GM21576 (cell line): Measurements from ENCODE around the gene GPR137.

Experiments
- ATAC-seq: cut with Tn5 transposase; IDR thresholded peaks from one replicate; pipeline ENCODE4 v1.9.1; 2021; ENCODE audit warnings: mild to moderate bottlenecking, moderate library complexity; ENCODE audit not compliant: unreplicated experiment

Gene GPR137

GRCh38 chr11:64249038-64249437 lies 36.6 kb upstream of the GPR137 start:
- ATAC-seq: no peak

GRCh38 chr11:64249563-64250414 lies 35.9 kb upstream of the GPR137 start:
- ATAC-seq: no peak

DNA sequence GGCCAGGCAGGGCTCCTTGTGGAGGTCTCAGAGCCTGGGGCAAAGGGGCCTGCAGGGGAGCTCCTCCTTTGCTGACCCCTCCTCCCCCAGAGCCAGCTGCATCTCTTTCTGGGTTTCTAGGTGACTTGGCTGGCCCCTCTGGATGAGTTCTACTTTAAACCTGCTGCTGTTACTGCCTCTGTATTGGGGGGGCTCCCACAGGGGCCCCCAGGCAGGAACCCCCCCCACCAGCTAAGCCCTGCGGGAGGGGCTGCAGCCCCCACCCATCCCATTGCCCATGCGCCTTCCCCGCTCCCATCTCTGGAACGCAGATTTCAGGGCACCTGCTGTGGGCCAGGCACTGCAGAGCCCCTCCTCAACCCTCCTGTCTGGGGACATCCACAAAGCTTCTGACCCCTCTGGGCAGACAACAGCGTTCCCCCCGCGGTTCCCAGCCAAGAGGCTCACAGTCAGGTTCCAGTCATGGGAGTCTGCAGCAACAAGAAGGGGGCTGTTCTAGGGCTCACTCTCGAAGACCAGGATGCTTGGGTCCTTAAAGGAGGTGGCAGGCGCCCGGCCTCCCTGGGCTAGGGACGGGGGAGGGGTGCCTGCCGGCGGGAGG lies 35.1 kb upstream of the GPR137 start:
- no peak for ATAC-seq

DNA sequence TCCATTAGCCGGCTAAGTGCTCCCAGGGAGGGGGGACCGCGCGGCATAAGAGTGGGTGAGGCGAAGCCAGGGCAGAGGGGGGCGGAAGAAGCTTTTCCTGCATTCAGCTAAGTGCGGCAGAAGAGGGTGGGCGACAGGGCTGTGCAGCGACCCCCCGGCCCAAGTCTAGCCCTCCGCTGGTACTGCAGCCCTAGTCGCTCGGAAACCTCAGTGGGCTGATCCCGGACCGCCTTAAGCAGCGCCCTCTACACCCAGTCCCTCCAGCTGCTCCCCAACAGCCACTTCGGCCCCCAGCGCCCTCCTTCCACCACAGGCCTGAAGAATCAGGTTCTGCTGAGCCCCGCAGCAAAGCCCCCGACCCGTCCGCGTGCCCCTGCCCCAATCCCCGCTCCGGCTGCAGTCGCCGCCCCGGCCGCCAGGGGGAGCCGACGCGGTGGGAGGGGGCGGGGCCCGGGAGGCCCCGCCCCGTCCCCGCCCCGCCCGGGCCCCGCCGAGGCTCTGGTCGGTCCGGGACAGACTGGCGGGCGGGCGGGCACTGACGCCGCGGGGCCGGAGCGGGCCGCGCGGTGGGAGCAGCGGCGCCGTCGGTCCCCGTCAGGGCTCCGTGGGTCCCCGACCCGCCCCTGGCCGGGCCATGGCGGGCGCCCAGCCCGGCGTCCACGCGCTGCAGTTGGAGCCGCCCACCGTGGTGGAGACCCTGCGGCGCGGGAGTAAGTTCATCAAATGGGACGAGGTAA lies 34.5 kb upstream of the GPR137 start, which contains the start of gene PLCB3:
Gene PLCB3 (plus strand): TSS at position 515 of the 737 bp plus-strand sequence. CDS start 120 bp downstream, at position 635.
- peak; percentile 41 for ATAC-seq

DNA sequence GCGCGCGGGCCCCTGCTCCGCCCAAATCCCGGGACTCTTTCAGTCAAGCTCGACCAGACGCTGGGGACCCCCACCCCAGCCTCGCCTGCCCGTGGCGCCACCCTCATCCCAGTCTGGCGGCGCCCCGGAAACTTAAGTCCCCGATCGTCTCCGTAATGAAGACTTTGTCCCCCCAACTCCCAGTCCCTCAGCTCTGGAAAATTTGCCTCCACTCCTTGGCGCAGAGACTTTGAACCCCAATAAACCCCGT lies 34.0 kb upstream of the GPR137 start:
- no peak for ATAC-seq

- no peak for ATAC-seq
Observed at GRCh38 chr11:64252003-64252872, 33.4 kb upstream of the GPR137 start.

GRCh38 chr11:64253043-64253442 lies 32.6 kb upstream of the GPR137 start:
- no peak for ATAC-seq

GRCh38 chr11:64253481-64253880 lies 32.2 kb upstream of the GPR137 start:
- no peak for ATAC-seq

GRCh38 chr11:64254326-64254725 lies 31.3 kb upstream of the GPR137 start:
- no peak for ATAC-seq

DNA sequence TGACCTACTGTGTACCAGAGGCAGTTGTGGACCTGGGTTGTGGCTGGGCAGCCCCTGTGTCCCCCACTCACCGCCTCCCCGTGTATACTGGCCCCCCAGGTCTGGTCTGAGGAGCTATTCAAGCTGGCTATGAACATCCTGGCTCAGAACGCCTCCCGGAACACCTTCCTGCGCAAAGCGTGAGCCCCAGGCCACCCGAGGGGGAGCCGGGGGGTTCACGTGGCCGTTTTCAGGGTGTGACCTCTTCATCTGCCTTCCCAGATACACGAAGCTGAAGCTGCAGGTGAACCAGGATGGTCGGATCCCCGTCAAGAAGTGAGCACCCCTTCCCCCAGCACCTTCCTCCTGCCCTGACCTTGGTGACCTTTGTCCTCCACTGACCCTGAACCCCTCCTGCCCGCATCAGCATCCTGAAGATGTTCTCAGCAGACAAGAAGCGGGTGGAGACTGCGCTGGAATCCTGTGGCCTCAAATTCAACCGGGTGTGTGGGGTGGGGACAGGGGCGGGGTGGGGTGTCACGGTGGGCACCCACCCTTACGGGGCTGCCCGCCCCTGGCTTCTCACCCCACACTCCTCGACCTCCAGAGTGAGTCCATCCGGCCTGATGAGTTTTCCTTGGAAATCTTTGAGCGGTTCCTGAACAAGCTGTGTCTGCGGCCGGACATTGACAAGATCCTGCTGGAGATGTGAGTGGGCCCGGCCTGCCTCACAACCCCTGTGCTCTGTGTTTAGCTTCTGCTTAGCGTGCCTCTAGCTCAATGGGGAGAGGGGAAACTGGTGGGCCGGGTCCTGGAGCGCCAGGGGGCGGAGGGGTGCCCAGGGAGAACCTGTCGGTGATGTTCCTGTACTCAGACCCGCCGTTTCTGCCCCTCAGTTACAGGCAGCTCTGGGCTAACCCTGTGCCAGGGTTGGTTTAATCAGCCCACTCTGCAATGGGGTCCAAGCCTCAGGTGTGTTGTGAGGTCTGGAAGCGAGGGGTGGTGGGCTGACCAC lies 30.2 kb upstream of the GPR137 start:
- ATAC-seq: no peak

GRCh38 chr11:64256300-64256699 lies 29.3 kb upstream of the GPR137 start:
- ATAC-seq: no peak

- ATAC-seq: no peak
Observed at GRCh38 chr11:64258356-64258755, 27.3 kb upstream of the GPR137 start.

DNA sequence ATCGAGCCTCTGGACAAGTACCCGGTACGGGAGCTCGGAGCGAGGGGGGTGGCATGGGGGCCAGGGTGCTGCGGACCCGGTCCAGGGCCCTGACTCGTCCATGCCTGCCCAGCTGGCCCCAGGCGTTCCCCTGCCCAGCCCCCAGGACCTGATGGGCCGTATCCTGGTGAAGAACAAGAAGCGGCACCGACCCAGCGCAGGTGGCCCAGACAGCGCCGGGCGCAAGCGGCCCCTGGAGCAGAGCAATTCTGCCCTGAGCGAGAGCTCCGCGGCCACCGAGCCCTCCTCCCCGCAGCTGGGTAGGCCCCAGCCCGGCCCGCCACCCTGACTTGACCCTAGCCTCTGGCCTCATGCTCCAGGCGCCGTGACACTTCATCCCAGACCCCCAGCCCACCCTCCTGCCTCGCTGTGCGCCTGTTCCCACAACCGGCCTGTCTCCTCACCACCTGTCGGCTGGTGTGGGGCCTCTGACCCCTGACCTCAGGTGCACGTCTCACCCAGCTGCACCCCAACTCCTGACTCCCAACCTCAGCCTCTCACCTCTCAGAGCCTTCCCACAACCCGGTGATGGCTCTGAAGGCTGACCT lies 26.6 kb upstream of the GPR137 start:
- ATAC-seq: no peak

- ATAC-seq: no peak
Observed at GRCh38 chr11:64259533-64260067, 26.0 kb upstream of the GPR137 start.

GRCh38 chr11:64260147-64260708 lies 25.4 kb upstream of the GPR137 start:
- ATAC-seq: no peak

- no peak for ATAC-seq
Observed at GRCh38 chr11:64261556-64262080, 24.0 kb upstream of the GPR137 start.

GRCh38 chr11:64262271-64263002 lies 23.2 kb upstream of the GPR137 start:
- ATAC-seq: no peak
